Loucy (cell line): ENCODE measurements around the gene ARHGAP19.

Experiments used
- EZH2phosphoT487 ChIP-seq: fragments of 200-600 bp; IDR thresholded peaks from 2 replicates; pipeline ENCODE4 v1.6.1; 2018; ENCODE audit warnings: antibody characterized with exemption, mild to moderate bottlenecking, moderate library complexity, borderline replicate concordance
- TF ChIP-seq, protein P1 (sequence below): fragments of 200-600 bp; sonication (generic); conservative IDR thresholded peaks from 2 replicates; pipeline ENCODE4 v1.5.1; 2014; ENCODE audit warnings: mild to moderate bottlenecking, antibody characterized with exemption, low read length

DNA sequence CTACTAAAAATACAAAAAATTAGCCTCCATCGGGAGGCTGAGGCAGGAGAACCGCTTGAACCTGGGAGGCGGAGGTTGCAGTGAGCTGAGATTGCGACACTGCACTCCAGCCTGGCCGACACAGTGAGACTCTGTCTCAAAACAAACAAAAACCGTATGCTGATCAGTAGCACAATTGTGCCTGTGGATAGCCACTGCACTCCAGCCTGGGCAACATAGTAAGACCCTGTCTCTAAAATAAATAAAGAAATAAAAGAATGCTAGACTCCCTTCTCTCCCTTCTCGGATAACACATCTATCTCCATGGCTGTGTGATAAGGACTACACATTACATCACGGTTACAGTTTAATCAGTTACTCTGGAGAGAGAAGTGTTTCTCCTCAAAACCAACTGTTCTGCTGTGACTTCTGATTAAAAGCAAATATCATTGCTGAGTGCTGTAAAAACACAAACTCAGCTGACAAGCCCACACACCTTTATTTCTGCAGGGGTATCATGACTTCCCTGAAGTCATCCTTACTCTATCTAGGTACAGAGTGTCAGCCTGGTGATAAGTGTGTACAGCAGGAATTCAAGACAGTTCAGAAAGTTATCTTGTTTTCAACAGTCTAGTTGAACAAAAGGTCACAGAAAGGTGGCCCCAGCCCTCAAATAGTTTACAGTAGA is 5.3 kb upstream of the ARHGAP19 start:
- TF ChIP-seq EZH2phosphoT487 = no peak
- TF ChIP-seq, protein P1, sequence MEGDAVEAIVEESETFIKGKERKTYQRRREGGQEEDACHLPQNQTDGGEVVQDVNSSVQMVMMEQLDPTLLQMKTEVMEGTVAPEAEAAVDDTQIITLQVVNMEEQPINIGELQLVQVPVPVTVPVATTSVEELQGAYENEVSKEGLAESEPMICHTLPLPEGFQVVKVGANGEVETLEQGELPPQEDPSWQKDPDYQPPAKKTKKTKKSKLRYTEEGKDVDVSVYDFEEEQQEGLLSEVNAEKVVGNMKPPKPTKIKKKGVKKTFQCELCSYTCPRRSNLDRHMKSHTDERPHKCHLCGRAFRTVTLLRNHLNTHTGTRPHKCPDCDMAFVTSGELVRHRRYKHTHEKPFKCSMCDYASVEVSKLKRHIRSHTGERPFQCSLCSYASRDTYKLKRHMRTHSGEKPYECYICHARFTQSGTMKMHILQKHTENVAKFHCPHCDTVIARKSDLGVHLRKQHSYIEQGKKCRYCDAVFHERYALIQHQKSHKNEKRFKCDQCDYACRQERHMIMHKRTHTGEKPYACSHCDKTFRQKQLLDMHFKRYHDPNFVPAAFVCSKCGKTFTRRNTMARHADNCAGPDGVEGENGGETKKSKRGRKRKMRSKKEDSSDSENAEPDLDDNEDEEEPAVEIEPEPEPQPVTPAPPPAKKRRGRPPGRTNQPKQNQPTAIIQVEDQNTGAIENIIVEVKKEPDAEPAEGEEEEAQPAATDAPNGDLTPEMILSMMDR = no peak
